ENCODE measurements around the gene UBASH3B. TPM values are rescaled to one million over a fixed set of nuclear protein-coding genes. Genes with fewer than 3 reads are reported as not detected.

Gene UBASH3B
- total and polyA plus RNA-seq, 2 of the 13 experiments (the other 11 are each of a cell fraction or from before 2014, with no cell fraction given) = 4.4 to 7.6 TPM

DNA sequence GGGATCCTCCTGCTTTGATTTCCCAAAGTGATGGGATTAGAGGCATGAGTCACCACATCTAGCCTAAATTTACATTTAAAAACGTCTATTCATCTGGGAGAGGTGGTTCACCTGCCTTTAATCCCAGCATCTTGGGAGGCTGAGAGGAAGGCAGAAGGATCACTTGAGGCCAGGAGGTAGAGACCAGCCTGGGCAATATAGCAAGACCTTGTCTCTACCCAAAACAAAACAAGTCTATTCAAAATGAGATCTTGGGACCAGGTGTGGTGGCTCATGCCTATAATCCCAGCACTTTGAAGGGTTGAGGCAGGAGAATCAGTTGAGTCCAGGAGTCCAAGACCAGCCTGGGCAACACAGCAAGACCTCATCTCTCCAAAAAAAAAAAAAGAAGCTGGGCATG lies 4.9 kb upstream of the UBASH3B start:
- Histone ChIP-seq H3K27ac (ENCODE audit: extremely low read length, insufficient read depth, low read length) (no peak overlapping the region), H3K9me3 (ENCODE audit: low read length) (no peaks in the 10 kb centered on the region), H3K27me3 (ENCODE audit: control insufficient read depth in 1 of 2, insufficient read depth in 2 of 2, low read length in 2 of 2) (peaks cover 0 to 19% of the 10 kb centered on the region in 2 experiments; a peak in 4 of 5 replicates), H3K9ac (ENCODE audit: insufficient read depth, low read depth, low read length) (no peak overlapping the region), H3K4me2 (ENCODE audit: low read depth, low read length) (no peak overlapping the region), H3K4me3 (replicated peaks in 1 of 3; ENCODE audit: insufficient read depth in 1 of 3, low read depth in 2 of 3, low read length in 3 of 3) (no peak overlapping the region), H3K4me1 (ENCODE audit: insufficient read depth, low read length) (peaks cover 30% of the 10 kb centered on the region), H4K20me1 (ENCODE audit: insufficient read depth, low read length) (no peaks in the 10 kb centered on the region), H3K36me3 (replicated peaks in 1 of 2; ENCODE audit: control insufficient read depth in 1 of 2, insufficient read depth in 2 of 2, low read length in 2 of 2) (no peaks in the 10 kb centered on the region), H3K79me2 (ENCODE audit: insufficient read depth, low read length) (no peaks in the 10 kb centered on the region), H2AFZ (ENCODE audit: low read length) (no peak overlapping the region)
- ATAC-seq (no peak), FAIRE-seq (no peak), DNase-seq (ENCODE audit: low spot score) (no peak)
- in situ Hi-C loops (cut with HindIII; ENCODE audit: extremely low pct_ligation_motif_present, low pct_unique_long_range_greater_than_20kb) (no loop called here), intact Hi-C loops (cut with micrococcal nuclease; ENCODE audit: unreplicated experiment) (no loop called here)
- WGBS (ENCODE audit: low lambda C conversion rate) = 0% methylated on average over 1 of the region's 1 CpG
- ChIA-PET POLR2A (no interaction called here), CTCF (ENCODE audit: low intra/inter-chr PET ratio, low total read pairs) (no interaction called here)
- no TSS peak for BruUV-seq (replicated peaks)
- TF ChIP-seq HCFC1 (IDR thresholded peaks at IDR 0.05; ENCODE audit: low read depth, low read length) (no peak), ZXDC (CRISPR knock-in tag; IDR thresholded peaks at IDR 0.05) (no peak), TEAD2 (CRISPR knock-in tag; IDR thresholded peaks at IDR 0.05) (no peak), TIGD3 (CRISPR knock-in tag; IDR thresholded peaks at IDR 0.05; ENCODE audit: borderline replicate concordance) (no peak), SAP130 (CRISPR knock-in tag; IDR thresholded peaks at IDR 0.05; ENCODE audit: low read depth) (no peak), ZNF329 (CRISPR knock-in tag; IDR thresholded peaks at IDR 0.05; ENCODE audit: low read depth) (no peak), TBL1XR1 (IDR thresholded peaks at IDR 0.05; ENCODE audit: borderline replicate concordance, low read length, partially characterized antibody) (no peak), ONECUT2 (CRISPR knock-in tag; IDR thresholded peaks at IDR 0.05) (no peak), CC2D1A (CRISPR knock-in tag; IDR thresholded peaks at IDR 0.05) (no peak), ZNF354B (CRISPR knock-in tag; IDR thresholded peaks at IDR 0.05) (no peak), FOXC1 (CRISPR knock-in tag; IDR thresholded peaks at IDR 0.05; ENCODE audit: borderline replicate concordance) (no peak), ZNF160 (CRISPR knock-in tag; IDR thresholded peaks at IDR 0.05) (no peak), ZNF382 (CRISPR knock-in tag; IDR thresholded peaks at IDR 0.05; ENCODE audit: borderline replicate concordance) (no peak)
- TF ChIP-seq, protein P1, sequence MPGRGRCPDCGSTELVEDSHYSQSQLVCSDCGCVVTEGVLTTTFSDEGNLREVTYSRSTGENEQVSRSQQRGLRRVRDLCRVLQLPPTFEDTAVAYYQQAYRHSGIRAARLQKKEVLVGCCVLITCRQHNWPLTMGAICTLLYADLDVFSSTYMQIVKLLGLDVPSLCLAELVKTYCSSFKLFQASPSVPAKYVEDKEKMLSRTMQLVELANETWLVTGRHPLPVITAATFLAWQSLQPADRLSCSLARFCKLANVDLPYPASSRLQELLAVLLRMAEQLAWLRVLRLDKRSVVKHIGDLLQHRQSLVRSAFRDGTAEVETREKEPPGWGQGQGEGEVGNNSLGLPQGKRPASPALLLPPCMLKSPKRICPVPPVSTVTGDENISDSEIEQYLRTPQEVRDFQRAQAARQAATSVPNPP (CRISPR knock-in tag; IDR thresholded peaks at IDR 0.05) = no peak
- TF ChIP-seq, protein P2, sequence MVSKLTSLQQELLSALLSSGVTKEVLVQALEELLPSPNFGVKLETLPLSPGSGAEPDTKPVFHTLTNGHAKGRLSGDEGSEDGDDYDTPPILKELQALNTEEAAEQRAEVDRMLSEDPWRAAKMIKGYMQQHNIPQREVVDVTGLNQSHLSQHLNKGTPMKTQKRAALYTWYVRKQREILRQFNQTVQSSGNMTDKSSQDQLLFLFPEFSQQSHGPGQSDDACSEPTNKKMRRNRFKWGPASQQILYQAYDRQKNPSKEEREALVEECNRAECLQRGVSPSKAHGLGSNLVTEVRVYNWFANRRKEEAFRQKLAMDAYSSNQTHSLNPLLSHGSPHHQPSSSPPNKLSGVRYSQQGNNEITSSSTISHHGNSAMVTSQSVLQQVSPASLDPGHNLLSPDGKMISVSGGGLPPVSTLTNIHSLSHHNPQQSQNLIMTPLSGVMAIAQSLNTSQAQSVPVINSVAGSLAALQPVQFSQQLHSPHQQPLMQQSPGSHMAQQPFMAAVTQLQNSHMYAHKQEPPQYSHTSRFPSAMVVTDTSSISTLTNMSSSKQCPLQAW (CRISPR knock-in tag; IDR thresholded peaks at IDR 0.05) = no peak
- TF ChIP-seq, protein P3, sequence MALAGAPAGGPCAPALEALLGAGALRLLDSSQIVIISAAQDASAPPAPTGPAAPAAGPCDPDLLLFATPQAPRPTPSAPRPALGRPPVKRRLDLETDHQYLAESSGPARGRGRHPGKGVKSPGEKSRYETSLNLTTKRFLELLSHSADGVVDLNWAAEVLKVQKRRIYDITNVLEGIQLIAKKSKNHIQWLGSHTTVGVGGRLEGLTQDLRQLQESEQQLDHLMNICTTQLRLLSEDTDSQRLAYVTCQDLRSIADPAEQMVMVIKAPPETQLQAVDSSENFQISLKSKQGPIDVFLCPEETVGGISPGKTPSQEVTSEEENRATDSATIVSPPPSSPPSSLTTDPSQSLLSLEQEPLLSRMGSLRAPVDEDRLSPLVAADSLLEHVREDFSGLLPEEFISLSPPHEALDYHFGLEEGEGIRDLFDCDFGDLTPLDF (CRISPR knock-in tag; IDR thresholded peaks at IDR 0.05) = no peak

All from HepG2 (cell line).